H1 (cell line): ENCODE results near the gene WDR45. TPM values are rescaled to one million over a fixed set of nuclear protein-coding genes. Genes with fewer than 3 reads are reported as not detected.

Experiments used
- CTCF ChIA-PET: fragments of 300-600 bp; sonication (Branson Sonifier 250); formaldehyde crosslinking; loops from one replicate; lab custom pipeline; 2021; ENCODE audit not compliant: partially characterized antibody; lab: Charles Lee
- POLR2A ChIA-PET: fragments of 300-600 bp; sonication (Branson Sonifier 250); formaldehyde crosslinking; loops from one replicate; lab custom pipeline; 2021; ENCODE audit warnings: inconsistent platforms; ENCODE audit not compliant: partially characterized antibody; lab: Charles Lee
- DNase-seq, 2 experiments: peaks; one replicate each; pipeline versions ENCODE4 v3.0.0 to v3.0.0-alpha.2; 2010 to 2022; ENCODE audit warnings: low spot score in 2 of 2, low read depth in 1 of 2, mixed read lengths in 1 of 2
- FAIRE-seq: peaks from 2 replicates; lab custom pipeline; 2011; peaks lifted over from hg19 to GRCh38; lab: Jason Lieb, UNC
- H2AFZ ChIP-seq: 2 replicates; pipeline ENCODE4 v1.8.1; 2012; ENCODE audit warnings: low read length, inconsistent platforms
- H2AK5ac ChIP-seq: 2 replicates; pipeline ENCODE4 v1.6.1; 2013; ENCODE audit warnings: low read depth, low read length
- H2BK120ac ChIP-seq: replicated peaks from 2 replicates; pipeline ENCODE3; 2013; ENCODE audit warnings: low read depth, low read length, inconsistent platforms
- H2BK12ac ChIP-seq: 2 replicates; pipeline ENCODE4 v1.6.1; 2013; ENCODE audit warnings: low read depth, low read length
- H2BK15ac ChIP-seq: 2 replicates; pipeline ENCODE4 v1.6.1; 2013; ENCODE audit warnings: low read length
- H2BK20ac ChIP-seq: 2 replicates; pipeline ENCODE4 v1.6.1; 2013; ENCODE audit warnings: low read length
- H2BK5ac ChIP-seq: 2 replicates; pipeline ENCODE4 v1.6.1; 2013; ENCODE audit warnings: low read depth, low read length
- H3K14ac ChIP-seq: 2 replicates; pipeline ENCODE4 v1.6.1; 2013; ENCODE audit warnings: inconsistent platforms; ENCODE audit not compliant: insufficient read length
- H3K18ac ChIP-seq: 2 replicates; pipeline ENCODE4 v1.6.1; 2013; ENCODE audit warnings: low read length; ENCODE audit errors: extremely low read depth
- H3K23ac ChIP-seq: 2 replicates; pipeline ENCODE4 v1.6.1; 2013; ENCODE audit warnings: inconsistent platforms; ENCODE audit not compliant: insufficient read length
- H3K23me2 ChIP-seq: 2 replicates; pipeline ENCODE4 v1.6.1; 2013; ENCODE audit warnings: low read depth, low read length
- H3K27ac ChIP-seq: 2 replicates; pipeline ENCODE4 v1.6.1; 2011; ENCODE audit warnings: low read depth, low read length, inconsistent platforms
- H3K27me3 ChIP-seq, 4 experiments: replicated peaks in 1 of 4; 1 replicate in 1 of 4; 2 replicates in 3 of 4; pipeline versions ENCODE4 v1.6.1 to v1.8.1; 2011 to 2013; ENCODE audit warnings: low read length in 3 of 4, mild to moderate bottlenecking in 3 of 4, inconsistent platforms in 2 of 4, mixed read lengths in 2 of 4, moderate library complexity in 1 of 4; ENCODE audit not compliant: control insufficient read depth in 3 of 4, insufficient read depth in 3 of 4; ENCODE audit errors: extremely low read depth in 1 of 4
- H3K36me3 ChIP-seq, 4 experiments: 2 replicates each; pipeline versions ENCODE4 v1.6.1 to v1.8.1; 2011 to 2013; ENCODE audit warnings: mild to moderate bottlenecking in 4 of 4, low read length in 3 of 4, moderate library complexity in 2 of 4, control low read depth in 1 of 4, inconsistent platforms in 1 of 4; ENCODE audit not compliant: insufficient read depth in 4 of 4, control insufficient read depth in 2 of 4
- H3K4ac ChIP-seq: replicated peaks from 2 replicates; pipeline ENCODE3; 2013; ENCODE audit warnings: low read length, low read depth, mixed read lengths, inconsistent platforms; ENCODE audit not compliant: insufficient read length
- H3K4me1 ChIP-seq, 4 experiments: replicated peaks in 1 of 4; 1 replicate in 1 of 4; 2 replicates in 3 of 4; pipeline versions ENCODE4 v1.6.1 to v1.8.1; 2011 to 2013; ENCODE audit warnings: low read length in 3 of 4, inconsistent platforms in 2 of 4, mixed read lengths in 1 of 4; ENCODE audit not compliant: insufficient read depth in 4 of 4, control insufficient read depth in 3 of 4
- H3K4me2 ChIP-seq, 2 experiments: 2 replicates each; pipeline versions ENCODE4 v1.6.1 to v1.8.1; 2011 to 2013; ENCODE audit warnings: low read depth in 2 of 2, low read length in 2 of 2, control low read depth in 1 of 2, inconsistent platforms in 1 of 2, mild to moderate bottlenecking in 1 of 2; ENCODE audit not compliant: insufficient read depth in 1 of 2
- H3K4me3 ChIP-seq, 4 experiments: fragments of 200-600, 300-600 bp in 1 of 4; sonication (generic), shearing (Covaris generic), sonication (Bioruptor Twin) in 1 of 4; 2 replicates each; pipeline versions ENCODE4 v1.5.1 to v1.8.1; 2011 to 2016; ENCODE audit warnings: low read length in 4 of 4, low read depth in 3 of 4, control low read depth in 2 of 4, inconsistent platforms in 2 of 4, mild to moderate bottlenecking in 2 of 4, mixed read lengths in 1 of 4, moderate library complexity in 1 of 4; ENCODE audit not compliant: insufficient read depth in 2 of 4; ENCODE audit errors: extremely low read depth in 1 of 4
- H3K56ac ChIP-seq: replicated peaks from 2 replicates; pipeline ENCODE3; 2013; ENCODE audit warnings: low read depth, mild to moderate bottlenecking, mixed read lengths, low read length, inconsistent platforms; ENCODE audit not compliant: insufficient read length
- H3K79me1 ChIP-seq: 2 replicates; pipeline ENCODE4 v1.6.1; 2013; ENCODE audit warnings: low read depth, low read length, control low read depth
- H3K79me2 ChIP-seq, 2 experiments: 2 replicates each; pipeline versions ENCODE4 v1.6.1 to v1.8.1; 2012 to 2013; ENCODE audit warnings: low read length in 2 of 2, mild to moderate bottlenecking in 2 of 2, inconsistent platforms in 1 of 2; ENCODE audit not compliant: insufficient read depth in 2 of 2, control insufficient read depth in 1 of 2
- H3K9ac ChIP-seq, 4 experiments: replicated peaks in 1 of 4; 1 replicate in 1 of 4; 2 replicates in 3 of 4; pipeline versions ENCODE4 v1.6.1 to v1.8.1; 2011 to 2013; ENCODE audit warnings: low read depth in 3 of 4, low read length in 3 of 4, control low read depth in 2 of 4, mild to moderate bottlenecking in 2 of 4, moderate library complexity in 2 of 4, inconsistent platforms in 1 of 4; ENCODE audit errors: extremely low read depth in 1 of 4
- H3K9me3 ChIP-seq, 2 experiments: 2 replicates each; pipeline versions ENCODE4 v1.6.1 to v1.8.1; 2012 to 2013; ENCODE audit warnings: mild to moderate bottlenecking in 2 of 2, moderate library complexity in 2 of 2, control low read depth in 1 of 2, inconsistent platforms in 1 of 2, low read depth in 1 of 2, low read length in 1 of 2, mixed read lengths in 1 of 2; ENCODE audit not compliant: insufficient read depth in 2 of 2
- H4K20me1 ChIP-seq, 2 experiments: replicated peaks in 1 of 2; 2 replicates each; pipeline versions ENCODE3 to v1.8.1; 2011 to 2013; ENCODE audit warnings: inconsistent platforms in 2 of 2, low read length in 2 of 2, mild to moderate bottlenecking in 1 of 2; ENCODE audit not compliant: insufficient read depth in 2 of 2, control insufficient read depth in 1 of 2
- H4K5ac ChIP-seq: 2 replicates; pipeline ENCODE4 v1.6.1; 2013; ENCODE audit warnings: low read length, low read depth, mixed read lengths, inconsistent platforms; ENCODE audit not compliant: insufficient read length
- H4K8ac ChIP-seq: 2 replicates; pipeline ENCODE4 v1.8.0; 2013; ENCODE audit warnings: mild to moderate bottlenecking, moderate library complexity, low read length, inconsistent platforms; ENCODE audit not compliant: insufficient read depth; ENCODE audit errors: extremely low read depth
- H4K91ac ChIP-seq: replicated peaks from 2 replicates; pipeline ENCODE3; 2013; ENCODE audit warnings: low read length, mixed read lengths, inconsistent platforms; ENCODE audit not compliant: insufficient read length
- ASH2L ChIP-seq: fragments of 200-600, 300-600 bp; sonication (generic); IDR thresholded peaks from one replicate; pipeline ENCODE4 v1.7.1; 2017; ENCODE audit warnings: low read length
- HDAC2 ChIP-seq, 2 experiments: fragments of 300-600 bp in 1 of 2; sonication (generic) in 1 of 2; IDR thresholded peaks; 2 replicates each; pipeline ENCODE4 v1.6.1; 2011 to 2012; ENCODE audit warnings: low read depth in 2 of 2, low read length in 2 of 2, mild to moderate bottlenecking in 2 of 2, moderate library complexity in 2 of 2, borderline replicate concordance in 1 of 2, inconsistent platforms in 1 of 2
- PHF8 ChIP-seq: fragments of 200-600 bp; sonication (generic); conservative IDR thresholded peaks from 2 replicates; pipeline ENCODE4 v1.7.1; 2012; ENCODE audit warnings: low read depth, mild to moderate bottlenecking, inconsistent platforms, low read length, moderate library complexity
- POLR2AphosphoS5 ChIP-seq: IDR thresholded peaks from 2 replicates; pipeline ENCODE4 v1.6.1; 2011; ENCODE audit warnings: low read depth, low read length
- TBP ChIP-seq: IDR thresholded peaks from 2 replicates; pipeline ENCODE4 v1.6.1; 2011; ENCODE audit warnings: low read depth, low read length, improper control_type of control experiment
- TCF12 ChIP-seq: IDR thresholded peaks from 2 replicates; pipeline ENCODE4 v1.6.1; 2011; ENCODE audit warnings: low read depth, mild to moderate bottlenecking, low read length
- WGBS, 2 experiments: shearing (Covaris generic) in 1 of 2; methylation state at CpG; one replicate each; pipeline versions ENCODE4 v1.1.6 to v1.1.7; 2013 to 2015; ENCODE audit warnings: low lambda C conversion rate in 2 of 2, mixed read lengths in 2 of 2, inconsistent platforms in 1 of 2, low coverage in 1 of 2, missing lambda C conversion rate in 1 of 2; ENCODE audit not compliant: insufficient replicate concordance in 2 of 2, insufficient coverage in 1 of 2, insufficient read length in 1 of 2; ENCODE audit errors: extremely low coverage in 1 of 2, missing lambda C conversion rate in 1 of 2; 5-methylcytosine and 5-hydroxymethylcytosine counted together
- polyA plus RNA-seq, 7 experiments: library from polyadenylated mRNA; depleted of rRNA in 3 of 7; stranded (reverse) in 5 of 7; unstranded in 2 of 7; fragments of >200 nt in 5 of 7; fragments of 200-250 nt in 2 of 7; gene quantifications; 1 replicate in 5 of 7; 2 replicates in 1 of 7; 4 replicates in 1 of 7; pipeline versions ENCODE4 v1.2.1 to v1.2.3, GENCODE V29; 2011 to 2013; ENCODE audit warnings: missing spikeins in 2 of 7, mixed read lengths in 2 of 7
- total RNA-seq: library from RNA; stranded (reverse); fragmentation: NEBNext Ultra II Directional; extraction: Animal tissue kit (Norgen Biotek cat#: 25700); gene quantifications from 2 replicates; pipeline ENCODE4 v1.2.1, GENCODE V29; 2021

The WDR45 gene
- total and polyA plus RNA-seq, 2 of the 8 experiments (the other 6 are each of a cell fraction or from before 2014, with no cell fraction given) = 27.9 to 49.7 TPM

- no peak overlapping the region; the same call in 1 of the 2 replicates for H4K8ac ChIP-seq
- no peak overlapping the region for H2AFZ ChIP-seq
- H3K14ac ChIP-seq = no peak overlapping the region
- CTCF ChIA-PET = interaction anchor here (0.6 kb wide), 1 partner anchor 101 kb away, joined by 4 read pairs; no protein-coding TSS in a partner anchor
- H3K4ac ChIP-seq = no peak overlapping the region
- no peaks in the 10 kb centered on the region for H3K27me3 ChIP-seq
- H2BK20ac ChIP-seq = no peak overlapping the region
- H2BK15ac ChIP-seq = peak overlapping the region; percentile 81; the same call in 1 of the 2 replicates
- 0 out of 2 replicates have a peak overlapping the region, but pooled peaks have one; percentile 60 for H2BK12ac ChIP-seq
- H3K4me3 ChIP-seq = peak overlapping the region; percentile 73 to 95 (median 86)
- H3K56ac ChIP-seq = no peak overlapping the region
- H3K79me2 ChIP-seq = peaks cover 9 to 32% of the 10 kb centered on the region in 2 experiments; a peak in 3 of 4 replicates
- peaks cover 2% of the 10 kb centered on the region; the same call in 1 of the 2 replicates for H3K23me2 ChIP-seq
- H4K20me1 ChIP-seq = no peaks in the 10 kb centered on the region
- WGBS, 2 experiments = 5% methylated on average over 19 of the region's 29 CpGs; no CpG with 5 or more reads in 1 of the 2 experiments
- POLR2A ChIA-PET = interaction anchor here (0.5 to 3.1 kb wide), 12 partner anchors 11 to 382 kb away, joined by 3 to 16 read pairs (median 4); partner anchors contain the start of genes CCDC120, GRIPAP1, KCND1 and PQBP1
- H3K36me3 ChIP-seq = peaks cover 7 to 19% (median 15%) of the 10 kb centered on the region in 4 experiments; a peak in 6 of 8 replicates
- H3K18ac ChIP-seq = no peak overlapping the region; the same call in none of the 2 replicates
- TF ChIP-seq ASH2L = no peak
- TF ChIP-seq HDAC2 (IDR thresholded peaks at IDR 0.05; ENCODE audit: borderline replicate concordance in 1 of 2, low read depth in 2 of 2, low read length in 2 of 2) = no peak
- peak; percentile 37; the same call in 1 of the 2 replicates for TF ChIP-seq PHF8
- no peak for TF ChIP-seq TCF12
- TF ChIP-seq POLR2AphosphoS5 = no peak
- TF ChIP-seq TBP = 0 out of 2 replicates have a peak, but pooled peaks have one; percentile 2
- peak overlapping the region; percentile 85; the same call in 1 of the 2 replicates for H2BK5ac ChIP-seq
- peaks cover 6 to 13% (median 7%) of the 10 kb centered on the region in 4 experiments for H3K4me1 ChIP-seq
- H2AK5ac ChIP-seq = no peak overlapping the region
- H2BK120ac ChIP-seq = peak overlapping the region; percentile 67
- H3K4me2 ChIP-seq = peak overlapping the region; percentile 67 to 75
- H3K27ac ChIP-seq = peak overlapping the region; percentile 81
- H3K9me3 ChIP-seq = no peaks in the 10 kb centered on the region
- no peak for FAIRE-seq
- peak overlapping the region; percentile 64 for H4K5ac ChIP-seq
- H4K91ac ChIP-seq = peak overlapping the region; percentile 66
- no peaks in the 10 kb centered on the region for H3K79me1 ChIP-seq
- no peak for DNase-seq
- no peak overlapping the region for H3K23ac ChIP-seq
- H3K9ac ChIP-seq = peak overlapping the region; percentile 13 to 82 (median 53)
These were observed 37.0 kb downstream of the WDR45 start for GRCh38 chrX:49042581-49043219.
